Tibial nerve (tissue), 4 donors: Measurements from ENCODE around the gene TMEM239.

Experiments used
- CTCF ChIP-seq, 5 experiments: fragments of 200-600 bp in 3 of 5; fragments of 450-650 bp in 2 of 5; sonication (generic) in 3 of 5; IDR thresholded peaks; one replicate each; pipeline ENCODE4 v1.5.1; 2016 to 2019; ENCODE audit warnings: antibody characterized with exemption in 5 of 5, mild to moderate bottlenecking in 3 of 5, moderate library complexity in 2 of 5
- EP300 ChIP-seq, 2 donors: sonication (generic); formaldehyde crosslinking; IDR thresholded peaks; one replicate each; pipeline ENCODE4 v1.6.1; 2017; ENCODE audit warnings: antibody characterized with exemption in 2 of 2, mild to moderate bottlenecking in 1 of 2
- POLR2A ChIP-seq, 2 donors: fragments of 450-650 bp; IDR thresholded peaks; one replicate each; pipeline ENCODE4 v1.6.1; 2017; ENCODE audit warnings: antibody characterized with exemption in 2 of 2, mild to moderate bottlenecking in 2 of 2, moderate library complexity in 2 of 2

DNA sequence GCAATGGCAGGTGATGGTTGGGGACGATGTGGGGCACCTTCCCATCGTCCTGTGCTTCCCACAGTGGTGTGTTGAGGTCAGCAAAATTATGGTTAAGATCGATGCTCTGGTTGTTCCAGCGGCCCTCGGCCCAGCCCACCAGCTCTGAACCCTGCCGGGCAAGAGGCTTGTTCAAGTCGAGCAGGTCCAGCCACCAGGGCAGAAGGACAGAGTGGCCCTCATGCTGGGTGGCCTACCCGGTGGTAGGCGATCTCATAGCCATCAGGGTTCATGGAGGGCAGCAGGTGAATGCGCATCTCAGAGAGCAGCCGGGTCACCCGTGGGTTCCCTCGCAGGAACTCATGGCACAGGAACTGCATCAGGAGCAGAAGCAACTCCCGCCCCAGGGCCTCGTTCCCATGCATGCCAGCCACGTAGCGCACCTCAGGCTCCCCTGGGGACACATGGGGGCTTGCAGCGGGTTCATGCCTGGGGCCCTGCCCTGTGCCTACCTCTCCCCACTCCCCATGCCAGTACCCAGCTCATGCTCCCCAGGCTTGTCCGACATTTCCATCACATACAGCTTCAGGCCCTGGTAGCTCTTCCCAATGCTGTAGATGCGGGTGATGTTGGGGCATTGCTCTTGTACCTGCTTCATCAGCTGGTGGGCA lies 20.0 kb upstream of the TMEM239 start:
- TF ChIP-seq CTCF (IDR thresholded peaks at IDR 0.05) (no peak), POLR2A (IDR thresholded peaks at IDR 0.05) (no peak), EP300 (IDR thresholded peaks at IDR 0.05) (no peak)
